ENCODE data around the gene POLN. TPM values are rescaled to one million over a fixed set of nuclear protein-coding genes. Genes with fewer than 3 reads are reported as not detected.
A peak's percentile ranks its signal among the peaks of the same experiment; 100 is the strongest.

POLN gene
- total RNA-seq, 2 experiments from 2014 or later, result 2.1 to 2.3 TPM

DNA sequence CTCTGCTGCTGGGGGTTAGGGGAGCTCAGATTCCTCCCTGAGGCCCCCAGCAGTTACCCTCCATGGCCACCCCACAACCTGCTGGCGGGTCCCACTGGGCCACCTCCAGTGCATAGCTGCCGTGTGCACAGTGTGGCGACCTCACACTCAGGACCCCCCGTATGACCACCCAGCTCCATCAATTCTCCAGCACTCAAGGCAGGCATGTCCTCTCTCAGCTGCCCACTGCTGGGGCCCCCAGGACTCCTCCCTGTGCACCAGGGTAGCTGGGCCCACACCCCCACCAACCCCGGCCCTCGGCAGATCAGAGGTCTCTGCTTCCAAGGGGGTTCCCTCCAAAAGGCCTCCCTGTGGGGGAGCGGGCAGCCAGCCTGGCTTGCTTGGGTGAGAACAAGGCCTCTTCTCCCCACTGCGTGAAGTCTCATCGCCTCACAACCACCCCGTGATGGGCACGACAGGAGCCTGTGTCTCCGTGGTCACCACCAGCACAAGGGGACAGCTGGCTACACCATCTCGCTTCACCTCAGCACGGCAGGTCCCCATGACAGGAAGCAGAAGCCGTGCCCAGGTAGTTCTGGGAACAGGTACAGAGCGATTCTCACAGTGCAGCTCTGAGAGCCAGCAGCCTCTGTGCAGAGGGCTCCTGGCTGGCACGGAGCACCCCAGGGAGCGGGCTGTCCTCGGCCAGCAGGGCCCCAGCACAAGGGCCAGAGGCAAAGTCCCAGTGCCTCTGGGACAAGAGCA is 4.6 kb upstream of the POLN start:
- ATAC-seq (ENCODE audit: poor library complexity) (no peak), DNase-seq (peak in 2 of 14 experiments; percentile 1 to 22)
- intact Hi-C loops (cut with DNase I, micrococcal nuclease), result loop anchor here (10.0 kb wide), 2 partner anchors 288 to 1288 kb away; partner anchors contain the start of genes FAM193A (in 1 of the 2) and LRPAP1 (in 1 of the 2)
- Histone ChIP-seq H3K36me3 (ENCODE audit: insufficient read depth, low read length) (peaks cover 34% of the 10 kb centered on the region), H3K27me3 (ENCODE audit: control insufficient read depth in 1 of 2, insufficient read depth in 2 of 2, low read length in 2 of 2) (no peaks in the 10 kb centered on the region), H3K9me3 (ENCODE audit: control insufficient read depth in 1 of 2, insufficient read depth in 1 of 2, low read length in 2 of 2) (no peaks in the 10 kb centered on the region), H3K4me1 (ENCODE audit: insufficient read depth, low read length) (peaks cover 13% of the 10 kb centered on the region), H3K27ac (ENCODE audit: low read depth in 1 of 2, low read length in 2 of 2) (no peak overlapping the region), H3K4me3 (ENCODE audit: low read length) (no peak overlapping the region)
- CTCF ChIA-PET, result no interaction called here
- TF ChIP-seq, protein P1, sequence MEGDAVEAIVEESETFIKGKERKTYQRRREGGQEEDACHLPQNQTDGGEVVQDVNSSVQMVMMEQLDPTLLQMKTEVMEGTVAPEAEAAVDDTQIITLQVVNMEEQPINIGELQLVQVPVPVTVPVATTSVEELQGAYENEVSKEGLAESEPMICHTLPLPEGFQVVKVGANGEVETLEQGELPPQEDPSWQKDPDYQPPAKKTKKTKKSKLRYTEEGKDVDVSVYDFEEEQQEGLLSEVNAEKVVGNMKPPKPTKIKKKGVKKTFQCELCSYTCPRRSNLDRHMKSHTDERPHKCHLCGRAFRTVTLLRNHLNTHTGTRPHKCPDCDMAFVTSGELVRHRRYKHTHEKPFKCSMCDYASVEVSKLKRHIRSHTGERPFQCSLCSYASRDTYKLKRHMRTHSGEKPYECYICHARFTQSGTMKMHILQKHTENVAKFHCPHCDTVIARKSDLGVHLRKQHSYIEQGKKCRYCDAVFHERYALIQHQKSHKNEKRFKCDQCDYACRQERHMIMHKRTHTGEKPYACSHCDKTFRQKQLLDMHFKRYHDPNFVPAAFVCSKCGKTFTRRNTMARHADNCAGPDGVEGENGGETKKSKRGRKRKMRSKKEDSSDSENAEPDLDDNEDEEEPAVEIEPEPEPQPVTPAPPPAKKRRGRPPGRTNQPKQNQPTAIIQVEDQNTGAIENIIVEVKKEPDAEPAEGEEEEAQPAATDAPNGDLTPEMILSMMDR (IDR thresholded peaks at IDR 0.05), result no peak
- H3K9me3 Mint-ChIP-seq, result no peaks in the 10 kb centered on the region
- peaks cover 28% of the 10 kb centered on the region for H3K4me1 Mint-ChIP-seq (ENCODE audit: low read depth)
- no peaks in the 10 kb centered on the region for H3K27me3 Mint-ChIP-seq
- H3K27ac Mint-ChIP-seq, result peak overlapping the region; percentile 51
- H3K36me3 Mint-ChIP-seq (ENCODE audit: low read depth), result peaks cover 18% of the 10 kb centered on the region
- POLR2A ChIA-PET, result no interaction called here
- no peak overlapping the region for H3K4me3 Mint-ChIP-seq

DNA sequence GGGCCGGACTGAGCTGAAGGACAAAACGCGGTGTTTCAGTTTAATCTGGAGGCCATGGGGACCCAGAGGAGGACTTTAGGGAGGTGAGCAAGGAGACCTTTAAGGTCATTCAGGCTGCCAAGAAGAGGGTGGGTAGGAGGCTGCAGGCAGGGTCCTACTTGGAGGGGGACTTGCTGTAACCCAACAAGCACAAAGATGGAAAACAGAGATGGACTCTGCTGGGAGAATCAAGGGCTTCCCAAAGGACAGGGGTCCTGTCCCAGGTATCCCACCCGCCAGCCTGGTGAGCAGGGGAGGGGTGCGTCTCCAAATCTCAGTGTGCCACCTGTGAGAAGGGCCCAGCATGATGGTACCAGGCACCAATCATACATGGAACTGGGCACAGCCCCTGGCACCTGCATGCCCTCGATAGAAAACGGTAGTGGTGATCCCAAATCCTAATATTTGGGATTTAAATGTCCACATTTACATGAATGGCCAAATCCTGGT is 3.9 kb upstream of the POLN start:
- H3K27me3 ChIP-seq (ENCODE audit: control insufficient read depth in 1 of 2, insufficient read depth in 2 of 2, low read length in 2 of 2), result no peaks in the 10 kb centered on the region
- H3K27ac ChIP-seq (ENCODE audit: low read depth in 1 of 2, low read length in 2 of 2), result no peak overlapping the region
- CTCF ChIA-PET, result no interaction called here
- intact Hi-C loops (cut with DNase I, micrococcal nuclease), result loop anchor here (10.0 kb wide), 2 partner anchors 289 to 1289 kb away; partner anchors contain the start of genes FAM193A (in 1 of the 2) and LRPAP1 (in 1 of the 2)
- no peak overlapping the region for H3K4me3 ChIP-seq (ENCODE audit: low read length)
- Mint-ChIP-seq H3K27ac (peak overlapping the region; percentile 79), H3K4me3 (no peak overlapping the region), H3K9me3 (no peaks in the 10 kb centered on the region), H3K4me1 (ENCODE audit: low read depth) (peaks cover 33% of the 10 kb centered on the region), H3K36me3 (ENCODE audit: low read depth) (peaks cover 22% of the 10 kb centered on the region), H3K27me3 (no peaks in the 10 kb centered on the region)
- no peaks in the 10 kb centered on the region for H3K9me3 ChIP-seq (ENCODE audit: control insufficient read depth in 1 of 2, insufficient read depth in 1 of 2, low read length in 2 of 2)
- ATAC-seq (ENCODE audit: poor library complexity) (no peak), DNase-seq (no peak)
- peaks cover 16% of the 10 kb centered on the region for H3K4me1 ChIP-seq (ENCODE audit: insufficient read depth, low read length)
- POLR2A ChIA-PET, result no interaction called here
- TF ChIP-seq, protein P1 (IDR thresholded peaks at IDR 0.05), result no peak
- H3K36me3 ChIP-seq (ENCODE audit: insufficient read depth, low read length), result peaks cover 26% of the 10 kb centered on the region

DNA sequence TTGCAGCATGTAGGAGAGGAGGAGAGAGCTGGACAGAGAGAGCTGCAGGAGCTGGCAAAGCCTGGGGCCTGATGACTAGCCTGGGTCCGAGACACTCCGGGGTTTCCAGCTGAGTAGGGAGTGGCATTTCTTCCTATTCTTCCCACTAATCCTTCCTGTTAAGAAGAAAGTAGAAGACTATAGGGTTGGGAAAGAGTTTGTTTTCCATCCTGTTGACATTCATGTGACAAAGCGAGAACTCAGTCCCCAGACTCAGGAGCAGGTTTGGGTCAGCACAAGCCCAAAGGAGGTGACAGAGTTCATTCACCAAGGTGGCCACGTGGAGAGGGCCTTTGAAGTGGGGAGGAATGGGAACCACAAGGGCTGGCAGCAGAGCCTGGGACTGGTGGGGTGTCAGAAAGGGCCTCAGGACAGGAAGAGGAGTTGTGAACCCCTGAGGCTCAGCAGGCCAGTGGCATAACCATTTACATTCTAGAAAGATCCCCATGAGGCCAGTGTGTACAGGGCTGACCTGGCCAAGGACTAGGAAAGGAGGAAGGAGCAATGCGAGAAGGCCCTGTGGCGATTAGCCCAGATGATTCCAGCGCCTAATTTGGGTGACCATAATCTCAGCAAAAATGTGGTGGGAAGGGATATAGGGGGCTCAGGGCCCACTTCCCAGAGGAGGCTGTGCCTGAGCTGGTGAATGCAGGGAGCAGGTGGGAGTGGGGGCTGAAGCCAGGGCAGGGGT is 3.3 kb upstream of the POLN start:
- DNase-seq (peak in 2 of 14 experiments; percentile 2 to 40), ATAC-seq (ENCODE audit: poor library complexity) (no peak)
- peak overlapping the region; percentile 25 for H3K4me3 Mint-ChIP-seq
- peaks cover 28% of the 10 kb centered on the region for H3K36me3 Mint-ChIP-seq (ENCODE audit: low read depth)
- CTCF ChIA-PET, result no interaction called here
- no peaks in the 10 kb centered on the region for H3K9me3 ChIP-seq (ENCODE audit: control insufficient read depth in 1 of 2, insufficient read depth in 1 of 2, low read length in 2 of 2)
- H3K9me3 Mint-ChIP-seq, result no peaks in the 10 kb centered on the region
- TF ChIP-seq, protein P1 (IDR thresholded peaks at IDR 0.05), result no peak
- POLR2A ChIA-PET, result interaction anchor here (1.2 kb wide), 1 partner anchor 17 kb away, joined by 3 read pairs; the partner anchor contains the start of gene MXD4
- no peaks in the 10 kb centered on the region for H3K27me3 ChIP-seq (ENCODE audit: control insufficient read depth in 1 of 2, insufficient read depth in 2 of 2, low read length in 2 of 2)
- no peaks in the 10 kb centered on the region for H3K27me3 Mint-ChIP-seq
- H3K27ac Mint-ChIP-seq, result peak overlapping the region; percentile 79
- H3K4me3 ChIP-seq (ENCODE audit: low read length), result no peak overlapping the region
- peaks cover 22% of the 10 kb centered on the region for H3K36me3 ChIP-seq (ENCODE audit: insufficient read depth, low read length)
- peaks cover 39% of the 10 kb centered on the region for H3K4me1 Mint-ChIP-seq (ENCODE audit: low read depth)
- intact Hi-C loops (cut with DNase I, micrococcal nuclease), result loop anchor here (10.0 kb wide), 2 partner anchors 290 to 1290 kb away; partner anchors contain the start of genes FAM193A (in 1 of the 2) and LRPAP1 (in 1 of the 2)
- H3K4me1 ChIP-seq (ENCODE audit: insufficient read depth, low read length), result peaks cover 16% of the 10 kb centered on the region
- no peak overlapping the region for H3K27ac ChIP-seq (ENCODE audit: low read depth in 1 of 2, low read length in 2 of 2)
